HG03520 (cell line): ENCODE measurements around the gene UTP3.
"Not testable (repeated sequence)": the region's sequence is repeated elsewhere in the genome, so short reads cannot be mapped to it uniquely, and the experiment has no call there.

Source experiments
- ATAC-seq: cut with Tn5 transposase; IDR thresholded peaks from one replicate; pipeline ENCODE4 v1.9.1; 2021; ENCODE audit warnings: mild to moderate bottlenecking, moderate library complexity; ENCODE audit not compliant: unreplicated experiment

Gene UTP3

GRCh38 chr4:70681704-70682103 lies 6.6 kb upstream of the UTP3 start:
- ATAC-seq, result peak; percentile 39

GRCh38 chr4:70682142-70682541 lies 6.2 kb upstream of the UTP3 start:
- not testable (repeated sequence) for ATAC-seq

- ATAC-seq, result no peak
These were observed 940 bp upstream of the UTP3 start for GRCh38 chr4:70687392-70687791.

GRCh38 chr4:70688795-70689231 lies 481 bp downstream of the UTP3 start:
- ATAC-seq, result peak; percentile 1

GRCh38 chr4:70691661-70692060 lies 3.3 kb downstream of the UTP3 start:
- ATAC-seq, result no peak

GRCh38 chr4:70694633-70695032 lies 6.3 kb downstream of the UTP3 start:
- ATAC-seq, result not testable (repeated sequence)

GRCh38 chr4:70698435-70698834 lies 10.1 kb downstream of the UTP3 start:
- not testable (repeated sequence) for ATAC-seq

GRCh38 chr4:70700712-70701111 lies 12.4 kb downstream of the UTP3 start:
- ATAC-seq, result no peak

GRCh38 chr4:70701271-70701670 lies 12.9 kb downstream of the UTP3 start:
- ATAC-seq, result no peak

- not testable (repeated sequence) for ATAC-seq
These were observed 14.3 kb downstream of the UTP3 start for GRCh38 chr4:70702592-70702991.

GRCh38 chr4:70703619-70704214 lies 15.4 kb downstream of the UTP3 start:
- ATAC-seq, result no peak

GRCh38 chr4:70704215-70704930 lies 16.0 kb downstream of the UTP3 start:
- ATAC-seq, result peak; percentile 55

- no peak for ATAC-seq
These were observed 16.5 kb downstream of the UTP3 start for GRCh38 chr4:70704931-70705182.

GRCh38 chr4:70705183-70706043 lies 17.1 kb downstream of the UTP3 start:
- ATAC-seq, result peak; percentile 57

GRCh38 chr4:70706044-70706461 lies 17.7 kb downstream of the UTP3 start:
- no peak for ATAC-seq

- no peak for ATAC-seq
These were observed 18.2 kb downstream of the UTP3 start for GRCh38 chr4:70706516-70706915.

- no peak for ATAC-seq
These were observed 21.4 kb downstream of the UTP3 start for GRCh38 chr4:70709611-70710205.

- ATAC-seq, result no peak
These were observed 23.3 kb downstream of the UTP3 start for GRCh38 chr4:70711599-70711998.

GRCh38 chr4:70712150-70712549 lies 23.8 kb downstream of the UTP3 start:
- ATAC-seq, result no peak

GRCh38 chr4:70712604-70713452 lies 24.5 kb downstream of the UTP3 start:
- ATAC-seq, result no peak
